ENCODE data around the gene C4orf51. TPM values are rescaled to one million over a fixed set of nuclear protein-coding genes. Genes with fewer than 3 reads are reported as not detected.

The C4orf51 gene
- total and polyA plus RNA-seq, 7 donors: not detected

- intact Hi-C loops (cut with DNase I): loop anchor here (10.0 kb wide), 1 partner anchor 85 kb away; the partner anchor contains the start of gene C4orf51
- Histone ChIP-seq H3K4me3 (no peak overlapping the region), H3K27me3 (no peaks in the 10 kb centered on the region), H3K27ac (no peak overlapping the region), H3K9me3 (no peaks in the 10 kb centered on the region), H3K36me3 (peaks cover 5 to 16% (median 10%) of the 10 kb centered on the region in 4 donors), H3K4me1 (peaks cover 0 to 19% (median 14%) of the 10 kb centered on the region in 4 donors)
- DNase-seq: no peak
- 93 to 94% methylated on average over 2 of the region's 2 CpGs for WGBS, 2 donors
- TF ChIP-seq POLR2AphosphoS5 (IDR thresholded peaks at IDR 0.05) (no peak), POLR2A (IDR thresholded peaks at IDR 0.05) (no peak), CTCF (IDR thresholded peaks at IDR 0.05) (no peak), EP300 (IDR thresholded peaks at IDR 0.05) (no peak)
These were observed 89.6 kb downstream of the C4orf51 start for GRCh38 chr4:145769450-145770037.

DNA sequence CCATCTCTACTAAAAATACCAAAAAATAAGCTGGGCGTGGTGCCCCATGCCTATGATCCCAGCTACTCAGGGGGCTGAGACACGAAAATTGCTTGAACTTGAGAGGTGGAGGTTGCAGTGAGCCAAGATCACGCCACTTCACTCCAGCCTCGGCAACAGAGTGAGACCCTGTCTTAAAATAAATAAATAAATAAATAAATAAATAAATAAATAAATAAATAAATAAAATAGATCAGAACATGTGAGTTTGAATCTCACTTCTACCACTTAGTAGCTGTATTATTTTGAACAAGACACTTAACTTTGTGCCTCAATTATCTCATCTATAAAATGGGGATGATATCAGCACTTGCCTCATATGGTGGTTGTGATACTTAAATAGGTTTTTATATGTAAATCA is 90.2 kb downstream of the C4orf51 start:
- intact Hi-C loops (cut with DNase I): loop anchor here (10.0 kb wide), 1 partner anchor 85 kb away; the partner anchor contains the start of gene C4orf51
- 92 to 94% methylated on average over 4 of the region's 4 CpGs for WGBS, 2 donors
- Histone ChIP-seq H3K9me3 (no peaks in the 10 kb centered on the region), H3K4me3 (no peak overlapping the region), H3K27me3 (no peaks in the 10 kb centered on the region), H3K4me1 (peaks cover 0 to 20% (median 14%) of the 10 kb centered on the region in 4 donors), H3K36me3 (peaks cover 4 to 11% (median 5%) of the 10 kb centered on the region in 4 donors), H3K27ac (no peak overlapping the region)
- no peak for DNase-seq
- TF ChIP-seq POLR2AphosphoS5 (IDR thresholded peaks at IDR 0.05) (no peak), EP300 (IDR thresholded peaks at IDR 0.05) (no peak), POLR2A (IDR thresholded peaks at IDR 0.05) (no peak), CTCF (IDR thresholded peaks at IDR 0.05) (no peak)

- no peak for TF ChIP-seq POLR2A (IDR thresholded peaks at IDR 0.05)
- Histone ChIP-seq H3K4me1 (peaks cover 0 to 20% (median 14%) of the 10 kb centered on the region in 4 donors), H3K27me3 (no peaks in the 10 kb centered on the region), H3K4me3 (no peak overlapping the region), H3K36me3 (peaks cover 0 to 19% (median 2%) of the 10 kb centered on the region in 4 donors), H3K9me3 (no peaks in the 10 kb centered on the region), H3K27ac (peak overlapping the region in 3 of 4 donors; percentile 65 to 83 (median 79))
- intact Hi-C loops (cut with DNase I): loop anchor here (2.0 to 10.0 kb wide), 3 partner anchors 36 to 154 kb away; partner anchors contain the start of genes C4orf51 and MMAA
- WGBS, 2 donors: 87 to 92% methylated on average over 2 of the region's 2 CpGs
- DNase-seq: no peak
These were observed 92.4 kb downstream of the C4orf51 start for GRCh38 chr4:145772347-145772746.

DNA sequence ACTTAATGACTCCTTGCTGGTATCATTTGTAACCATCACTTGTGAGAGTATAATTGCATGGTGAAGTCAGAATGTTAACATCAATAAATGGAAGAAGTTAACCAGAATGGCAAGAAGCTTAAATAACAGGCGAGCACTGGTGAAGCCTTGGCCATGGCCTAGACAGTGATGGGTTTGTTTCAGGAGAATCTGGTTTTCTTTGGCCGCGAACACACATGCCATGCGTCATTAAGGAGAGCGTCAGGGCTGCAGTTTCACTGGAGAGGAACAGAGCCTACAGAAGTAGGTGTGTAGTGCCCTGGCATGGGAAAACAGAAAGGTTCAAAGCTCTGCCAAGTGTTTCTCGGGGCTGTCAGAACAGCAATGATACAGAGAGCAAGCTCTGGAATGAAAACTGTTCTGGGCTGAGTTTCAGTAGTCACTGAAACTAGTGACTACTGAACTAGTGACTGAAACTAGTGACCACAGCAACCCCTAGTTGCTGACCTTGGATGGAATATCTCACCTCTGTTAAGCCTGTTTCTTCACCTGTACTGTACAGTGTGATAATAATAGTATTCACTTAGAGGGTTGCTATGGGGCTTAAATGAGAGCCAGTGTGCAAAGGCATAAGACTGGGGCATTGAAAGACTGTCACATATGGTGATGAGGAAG is 93.8 kb downstream of the C4orf51 start:
- peak overlapping the region; percentile 53 to 83 (median 72) for H3K27ac ChIP-seq
- H3K36me3 ChIP-seq: peaks cover 0 to 20% (median 2%) of the 10 kb centered on the region in 4 donors
- H3K4me1 ChIP-seq: peaks cover 0 to 20% (median 14%) of the 10 kb centered on the region in 4 donors
- no peak overlapping the region for H3K4me3 ChIP-seq
- intact Hi-C loops (cut with DNase I): loop anchor here (2.0 to 10.0 kb wide), 3 partner anchors 37 to 155 kb away; partner anchors contain the start of genes C4orf51 and MMAA
- no peaks in the 10 kb centered on the region for H3K27me3 ChIP-seq
- TF ChIP-seq POLR2AphosphoS5 (IDR thresholded peaks at IDR 0.05): peak; percentile 54 to 90 (median 82)
- TF ChIP-seq POLR2A (IDR thresholded peaks at IDR 0.05): no peak
- peak in 3 of 4 donors; percentile 45 to 85 (median 59) for TF ChIP-seq EP300 (IDR thresholded peaks at IDR 0.05)
- no peak for TF ChIP-seq CTCF (IDR thresholded peaks at IDR 0.05)
- WGBS, 2 donors: 90 to 97% methylated on average over 6 of the region's 6 CpGs
- peak; percentile 90 for DNase-seq
- no peaks in the 10 kb centered on the region for H3K9me3 ChIP-seq

GRCh38 chr4:145774473-145774872 is 94.5 kb downstream of the C4orf51 start:
- Histone ChIP-seq H3K4me3 (no peak overlapping the region), H3K9me3 (no peaks in the 10 kb centered on the region), H3K36me3 (peaks cover 0 to 20% (median 2%) of the 10 kb centered on the region in 4 donors), H3K4me1 (peaks cover 0 to 20% (median 14%) of the 10 kb centered on the region in 4 donors), H3K27ac (peak overlapping the region; percentile 53 to 83 (median 72)), H3K27me3 (no peaks in the 10 kb centered on the region)
- WGBS, 2 donors: 96 to 97% methylated on average over 6 of the region's 6 CpGs
- DNase-seq: no peak
- TF ChIP-seq POLR2AphosphoS5 (IDR thresholded peaks at IDR 0.05) (no peak), CTCF (IDR thresholded peaks at IDR 0.05) (no peak), EP300 (IDR thresholded peaks at IDR 0.05) (no peak), POLR2A (IDR thresholded peaks at IDR 0.05) (no peak)
- intact Hi-C loops (cut with DNase I): loop anchor here (10.0 kb wide), 1 partner anchor 90 kb away; the partner anchor contains the start of gene C4orf51

Measured in sigmoid colon (tissue), 7 donors.